Measurements from ENCODE around the gene GHR.

- TF ChIP-seq CTCF (IDR thresholded peaks at IDR 0.05) (no peak), POLR2A (IDR thresholded peaks at IDR 0.05) (no peak)
Measured at GRCh38 chr5:42676362-42676761, 253.1 kb downstream of the GHR start.
